ENCODE measurements around the gene RSL1D1.
"Not testable (repeated sequence)": the region's sequence is repeated elsewhere in the genome, so short reads cannot be mapped to it uniquely, and the experiment has no call there.

Gene RSL1D1

GRCh38 chr16:11797166-11797956 lies 54.0 kb downstream of the RSL1D1 start, which contains the start of gene ZC3H7A:
Gene ZC3H7A, minus strand, starts transcription at chr16:11797258. Its CDS starts 14,904 bp downstream, at chr16:11782354.
- peak; percentile 95 for DNase-seq

GRCh38 chr16:11796227-11797165 lies 54.8 kb downstream of the RSL1D1 start:
- no peak for DNase-seq

- DNase-seq: no peak
Observed at GRCh38 chr16:11795887-11796226, 55.5 kb downstream of the RSL1D1 start.

- DNase-seq: no peak
Observed at GRCh38 chr16:11794996-11795886, 56.1 kb downstream of the RSL1D1 start.

GRCh38 chr16:11794447-11794846 lies 56.9 kb downstream of the RSL1D1 start:
- no peak for DNase-seq

- no peak for DNase-seq
Observed at GRCh38 chr16:11793840-11794239, 57.5 kb downstream of the RSL1D1 start.

GRCh38 chr16:11792410-11793241 lies 58.7 kb downstream of the RSL1D1 start:
- DNase-seq: peak; percentile 97

GRCh38 chr16:11791144-11791828 lies 60.1 kb downstream of the RSL1D1 start:
- no peak for DNase-seq

GRCh38 chr16:11788914-11789313 lies 62.4 kb downstream of the RSL1D1 start:
- no peak for DNase-seq

- not testable (repeated sequence) for DNase-seq
Observed at GRCh38 chr16:11784980-11785599, 66.3 kb downstream of the RSL1D1 start.

GRCh38 chr16:11784381-11784780 lies 67.0 kb downstream of the RSL1D1 start:
- DNase-seq: not testable (repeated sequence)

GRCh38 chr16:11784038-11784369 lies 67.3 kb downstream of the RSL1D1 start:
- no peak for DNase-seq
